HepG2 (cell line): ENCODE data around the gene SCYL1. TPM values are rescaled to one million over a fixed set of nuclear protein-coding genes. Genes with fewer than 3 reads are reported as not detected.

Experiments used
- AHDC1 ChIP-seq: sonication (generic); formaldehyde crosslinking; IDR thresholded peaks from 2 replicates; pipeline ENCODE4 v1.5.1; 2020; ENCODE audit warnings: mild to moderate bottlenecking, missing genetic modification reagents, borderline replicate concordance
- CHD2 ChIP-seq: IDR thresholded peaks from 2 replicates; pipeline ENCODE4 v1.6.1; 2011; ENCODE audit warnings: low read depth, low read length, improper control_type of control experiment
- CREB1 ChIP-seq, 2 experiments: fragments of 450-650 bp in 1 of 2; IDR thresholded peaks; 2 replicates each; pipeline ENCODE4 v1.6.1; 2016 to 2017; ENCODE audit warnings: control low read depth in 1 of 2, mild to moderate bottlenecking in 1 of 2, missing compliant biosample characterization in 1 of 2, missing genetic modification characterization in 1 of 2
- DMAP1 ChIP-seq: IDR thresholded peaks from 2 replicates; pipeline ENCODE4 v1.6.1; 2016
- DNMT1 ChIP-seq: sonication (generic); formaldehyde crosslinking; IDR thresholded peaks from 2 replicates; pipeline ENCODE4 v1.5.1; 2020; ENCODE audit warnings: mild to moderate bottlenecking, missing genetic modification reagents
- HDAC1 ChIP-seq: sonication (generic); formaldehyde crosslinking; IDR thresholded peaks from 2 replicates; pipeline ENCODE4 v1.5.1; 2020; ENCODE audit warnings: mild to moderate bottlenecking, missing genetic modification reagents
- HMG20B ChIP-seq: conservative IDR thresholded peaks from 2 replicates; pipeline ENCODE4 v1.6.1; 2016; ENCODE audit warnings: missing genetic modification reagents, missing compliant biosample characterization
- PAWR ChIP-seq: sonication (generic); formaldehyde crosslinking; IDR thresholded peaks from 2 replicates; pipeline ENCODE4 v1.4.0; 2020; ENCODE audit warnings: missing genetic modification reagents, mild to moderate bottlenecking, borderline replicate concordance
- PBX3 ChIP-seq: sonication (generic); formaldehyde crosslinking; IDR thresholded peaks from 2 replicates; pipeline ENCODE4 v1.8.1; 2023; ENCODE audit warnings: missing genetic modification reagents, inconsistent platforms, borderline replicate concordance
- PHF21A ChIP-seq: sonication (generic); formaldehyde crosslinking; IDR thresholded peaks from 2 replicates; pipeline ENCODE4 v1.5.0; 2020; ENCODE audit warnings: mild to moderate bottlenecking, missing genetic modification reagents
- PHF8 ChIP-seq: sonication (generic); formaldehyde crosslinking; IDR thresholded peaks from 2 replicates; pipeline ENCODE4 v1.5.0; 2020; ENCODE audit warnings: missing genetic modification reagents
- RBM22 ChIP-seq: fragments of 200-400 bp; formaldehyde crosslinking; optimal IDR thresholded peaks from 2 replicates; pipeline ENCODE3; 2017; ENCODE audit warnings: mild to moderate bottlenecking, low read length, moderate library complexity
- RORA ChIP-seq: sonication (generic); formaldehyde crosslinking; IDR thresholded peaks from 2 replicates; pipeline ENCODE4 v1.5.0; 2020; ENCODE audit warnings: mild to moderate bottlenecking, missing genetic modification reagents, moderate library complexity
- SMAD3 ChIP-seq: sonication (generic); formaldehyde crosslinking; IDR thresholded peaks from 2 replicates; pipeline ENCODE4 v1.4.0; 2020; ENCODE audit warnings: missing genetic modification reagents
- SP1 ChIP-seq, 2 experiments: fragments of 450-650 bp in 1 of 2; sonication (generic) in 1 of 2; formaldehyde crosslinking in 1 of 2; IDR thresholded peaks; 2 replicates each; pipeline versions ENCODE4 v1.4.0 to v1.6.1; 2016 to 2020; ENCODE audit warnings: missing genetic modification reagents in 1 of 2
- TIGD3 ChIP-seq: sonication (generic); formaldehyde crosslinking; IDR thresholded peaks from 2 replicates; pipeline ENCODE4 v1.5.1; 2020; ENCODE audit warnings: mild to moderate bottlenecking, missing genetic modification reagents, borderline replicate concordance
- TMF1 ChIP-seq: sonication (generic); formaldehyde crosslinking; IDR thresholded peaks from 2 replicates; pipeline ENCODE4 v1.8.1; 2022; ENCODE audit warnings: low read depth, missing genetic modification reagents
- ZC3H4 ChIP-seq: sonication (generic); formaldehyde crosslinking; IDR thresholded peaks from 2 replicates; pipeline ENCODE4 v1.4.0; 2020; ENCODE audit warnings: missing genetic modification reagents, borderline replicate concordance
- ZNF430 ChIP-seq: sonication (generic); formaldehyde crosslinking; IDR thresholded peaks from 2 replicates; pipeline ENCODE4 v1.9.0; 2021; ENCODE audit warnings: mild to moderate bottlenecking, missing genetic modification reagents
- ZNF468 ChIP-seq: sonication (generic); formaldehyde crosslinking; IDR thresholded peaks from 2 replicates; pipeline ENCODE4 v1.8.0; 2022; ENCODE audit warnings: mild to moderate bottlenecking, moderate library complexity, missing genetic modification reagents
- ZNF746 ChIP-seq: sonication (generic); formaldehyde crosslinking; IDR thresholded peaks from 2 replicates; pipeline ENCODE4 v1.8.0; 2022; ENCODE audit warnings: mild to moderate bottlenecking, missing genetic modification reagents
- ZNF781 ChIP-seq: sonication (generic); formaldehyde crosslinking; IDR thresholded peaks from 2 replicates; pipeline ENCODE4 v1.5.1; 2020; ENCODE audit warnings: borderline replicate concordance, mild to moderate bottlenecking, missing genetic modification reagents; ENCODE audit errors: not compliant biosample characterization
- ZNF790 ChIP-seq: sonication (generic); formaldehyde crosslinking; IDR thresholded peaks from 2 replicates; pipeline ENCODE4 v1.8.0; 2022; ENCODE audit warnings: missing genetic modification reagents, mild to moderate bottlenecking, borderline replicate concordance
- polyA plus RNA-seq, 8 experiments: library from polyadenylated mRNA; depleted of rRNA in 3 of 8; stranded (reverse) in 7 of 8; unstranded in 1 of 8; fragments of >200 nt; fragmentation: Illumina TruSeq in 4 of 8; extraction: Trizol in 4 of 8; gene quantifications; 2 replicates each; pipeline versions ENCODE4 v1.2.1 to v1.2.3, GENCODE V29; 2011 to 2016; ENCODE audit warnings: low read depth in 4 of 8, missing spikeins in 1 of 8, mixed read lengths in 1 of 8; ENCODE audit not compliant: insufficient read depth in 1 of 8
- total RNA-seq, 5 experiments: library from RNA; depleted of rRNA; stranded (reverse); fragments of >200 nt; fragmentation: Illumina TruSeq; extraction: Trizol; gene quantifications; 2 replicates each; pipeline ENCODE4 v1.2.3, GENCODE V29; 2016; ENCODE audit warnings: low read depth in 1 of 5

SCYL1 gene
- total and polyA plus RNA-seq, 2 of the 13 experiments (the other 11 are each of a cell fraction or from before 2014, with no cell fraction given) = 65.9 to 103 TPM

- TF ChIP-seq ZNF468 (no peak), CREB1 (IDR thresholded peaks at IDR 0.05) (no peak), CREB1 (CRISPR knock-in tag; IDR thresholded peaks at IDR 0.05) (no peak), ZC3H4 (CRISPR knock-in tag) (peak; percentile 96), TIGD3 (CRISPR knock-in tag) (peak; percentile 49; the same call in 1 of the 2 replicates), ZNF781 (CRISPR knock-in tag) (peak; percentile 38), DMAP1 (CRISPR knock-in tag) (no peak), PHF21A (CRISPR knock-in tag) (no peak), HMG20B (CRISPR knock-in tag) (no peak), HDAC1 (no peak; the same call in 1 of the 2 replicates), PAWR (CRISPR knock-in tag) (peak; percentile 76; the same call in 1 of the 2 replicates), RBM22 (peak; percentile 6), TMF1 (CRISPR knock-in tag) (no peak), PHF8 (CRISPR knock-in tag) (no peak), ZNF430 (CRISPR knock-in tag) (no peak; the same call in 1 of the 2 replicates), CHD2 (no peak), RORA (no peak), SMAD3 (CRISPR knock-in tag) (peak; percentile 28; the same call in 1 of the 2 replicates), ZNF746 (CRISPR knock-in tag) (no peak), AHDC1 (CRISPR knock-in tag) (no peak), ZNF790 (peak; percentile 80; the same call in 1 of the 2 replicates), SP1 (IDR thresholded peaks at IDR 0.05) (no peak), SP1 (CRISPR knock-in tag; IDR thresholded peaks at IDR 0.05) (no peak), DNMT1 (CRISPR knock-in tag) (no peak), PBX3 (CRISPR knock-in tag) (no peak)
Measured at GRCh38 chr11:65476632-65477148, 48.2 kb upstream of the SCYL1 start (continued).
